ENCODE data around the gene DENND1A. TPM values are rescaled to one million over a fixed set of nuclear protein-coding genes. Genes with fewer than 3 reads are reported as not detected.

The DENND1A gene
- total RNA-seq, 2 experiments from 2014 or later: 23.7 to 29.5 TPM

DNA sequence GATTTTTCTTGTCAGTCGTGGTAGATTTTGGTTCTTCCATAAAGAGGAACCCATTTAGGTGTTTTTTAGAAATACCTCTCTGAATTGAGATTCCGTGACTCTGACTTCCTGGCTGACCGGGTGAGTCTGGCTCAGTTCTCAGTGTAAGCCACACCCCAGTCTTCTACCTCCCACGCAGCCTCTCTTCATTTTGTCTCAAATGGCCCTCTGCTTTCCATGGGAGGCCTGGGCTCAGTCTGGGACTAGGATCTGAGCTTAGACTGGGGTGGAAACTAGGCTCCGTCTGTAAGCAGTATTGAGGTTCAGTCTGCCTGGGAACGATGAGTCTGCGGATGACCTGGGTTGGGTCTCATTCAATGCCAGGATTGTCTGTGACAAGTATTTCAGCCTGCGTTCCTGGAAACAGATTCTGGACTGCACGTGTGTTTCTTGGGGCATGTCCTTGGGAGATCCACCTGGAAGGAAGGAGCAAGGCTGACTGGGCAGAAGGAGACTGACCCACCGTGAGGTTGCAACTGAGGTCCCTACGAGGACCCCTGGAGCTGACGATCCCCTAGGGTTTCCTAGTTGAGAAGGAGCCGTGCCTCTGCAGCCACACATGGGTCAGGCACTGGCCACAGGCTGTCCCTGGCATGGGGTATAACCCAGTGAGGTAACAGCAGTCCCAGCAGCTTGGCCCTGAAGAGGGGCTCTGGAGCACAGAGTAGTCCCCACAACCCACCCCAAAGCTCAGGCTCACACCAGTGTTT, 586.3 kb downstream of the DENND1A start:
- peaks cover 29% of the 10 kb centered on the region for H3K4me1 Mint-ChIP-seq
- intact Hi-C loops (cut with DNase I, micrococcal nuclease): loop anchor here in 1 of 2 experiments (5.0 to 10.0 kb wide), 2 partner anchors 349 to 516 kb away; partner anchors contain the start of gene PDCL
- H3K27me3 Mint-ChIP-seq: no peaks in the 10 kb centered on the region
- POLR2A ChIA-PET: no interaction called here
- H3K36me3 Mint-ChIP-seq (ENCODE audit: low read depth): no peaks in the 10 kb centered on the region
- CTCF ChIA-PET: interaction anchor here (0.6 to 0.7 kb wide), 2 partner anchors 251 to 960 kb away, joined by 3 read pairs; no protein-coding TSS in a partner anchor
- no peak for ATAC-seq
- H3K4me3 Mint-ChIP-seq: no peak overlapping the region
- DNase-seq: no peak
- H3K9me3 Mint-ChIP-seq (ENCODE audit: low read depth): no peaks in the 10 kb centered on the region
- no peak overlapping the region for H3K27ac Mint-ChIP-seq

DNA sequence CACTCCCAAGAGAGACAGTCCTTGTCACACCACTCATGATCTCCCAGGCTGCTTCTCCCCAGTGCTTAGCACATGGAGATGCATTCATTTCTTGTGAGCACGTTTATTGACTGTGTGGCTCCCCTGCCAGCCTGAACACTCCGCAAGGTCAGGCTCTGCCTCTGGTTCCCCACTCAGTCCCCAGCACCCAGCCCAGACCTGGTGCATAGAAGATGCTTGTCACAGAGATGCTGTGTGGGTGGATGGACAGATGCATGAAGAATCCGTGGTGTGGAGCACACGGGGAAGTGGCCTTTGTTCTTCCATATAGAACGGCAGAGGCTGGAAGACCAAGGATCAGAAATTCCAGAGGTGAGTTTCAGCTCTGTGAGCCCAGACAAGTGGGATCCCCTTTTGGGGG, 587.7 kb downstream of the DENND1A start:
- Mint-ChIP-seq H3K27ac (no peak overlapping the region), H3K9me3 (ENCODE audit: low read depth) (no peaks in the 10 kb centered on the region), H3K36me3 (ENCODE audit: low read depth) (no peaks in the 10 kb centered on the region), H3K4me1 (peaks cover 32% of the 10 kb centered on the region), H3K4me3 (no peak overlapping the region), H3K27me3 (no peaks in the 10 kb centered on the region)
- intact Hi-C loops (cut with DNase I, micrococcal nuclease): loop anchor here in 1 of 2 experiments (5.0 to 10.0 kb wide), 2 partner anchors 347 to 515 kb away; partner anchors contain the start of gene PDCL
- DNase-seq (no peak), ATAC-seq (no peak)
- ChIA-PET POLR2A (no interaction called here), CTCF (interaction anchor here (2.0 kb wide), 1 partner anchor 8 kb away, joined by 14 read pairs; no protein-coding TSS in a partner anchor)

DNA sequence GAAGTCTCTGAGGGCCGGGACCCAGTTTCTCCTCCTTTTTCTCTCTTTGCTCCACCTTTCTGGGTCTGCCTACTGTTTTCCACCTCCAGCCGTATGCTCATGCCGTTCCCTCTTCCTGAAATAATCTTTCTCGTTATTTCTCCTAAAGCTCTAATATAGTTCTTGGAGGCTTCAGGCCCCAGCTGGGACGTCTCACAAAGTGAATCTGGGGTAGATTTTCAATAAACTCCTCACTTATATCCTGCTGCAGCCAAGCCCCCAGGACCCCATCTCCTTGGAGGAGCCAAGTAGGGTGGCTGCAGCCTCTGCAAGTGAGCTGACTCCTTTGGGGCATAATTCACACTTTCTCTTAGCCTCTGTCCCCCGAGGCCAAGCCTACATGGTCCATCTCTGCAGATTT, 588.1 kb downstream of the DENND1A start:
- Mint-ChIP-seq H3K4me1 (peaks cover 32% of the 10 kb centered on the region), H3K4me3 (no peak overlapping the region), H3K27me3 (no peaks in the 10 kb centered on the region), H3K27ac (no peak overlapping the region), H3K9me3 (ENCODE audit: low read depth) (no peaks in the 10 kb centered on the region), H3K36me3 (ENCODE audit: low read depth) (no peaks in the 10 kb centered on the region)
- ChIA-PET POLR2A (no interaction called here), CTCF (interaction anchor here (2.0 kb wide), 1 partner anchor 8 kb away, joined by 14 read pairs; no protein-coding TSS in a partner anchor)
- intact Hi-C loops (cut with DNase I, micrococcal nuclease): loop anchor here in 1 of 2 experiments (5.0 to 10.0 kb wide), 2 partner anchors 347 to 515 kb away; partner anchors contain the start of gene PDCL
- DNase-seq (no peak), ATAC-seq (no peak)

DNA sequence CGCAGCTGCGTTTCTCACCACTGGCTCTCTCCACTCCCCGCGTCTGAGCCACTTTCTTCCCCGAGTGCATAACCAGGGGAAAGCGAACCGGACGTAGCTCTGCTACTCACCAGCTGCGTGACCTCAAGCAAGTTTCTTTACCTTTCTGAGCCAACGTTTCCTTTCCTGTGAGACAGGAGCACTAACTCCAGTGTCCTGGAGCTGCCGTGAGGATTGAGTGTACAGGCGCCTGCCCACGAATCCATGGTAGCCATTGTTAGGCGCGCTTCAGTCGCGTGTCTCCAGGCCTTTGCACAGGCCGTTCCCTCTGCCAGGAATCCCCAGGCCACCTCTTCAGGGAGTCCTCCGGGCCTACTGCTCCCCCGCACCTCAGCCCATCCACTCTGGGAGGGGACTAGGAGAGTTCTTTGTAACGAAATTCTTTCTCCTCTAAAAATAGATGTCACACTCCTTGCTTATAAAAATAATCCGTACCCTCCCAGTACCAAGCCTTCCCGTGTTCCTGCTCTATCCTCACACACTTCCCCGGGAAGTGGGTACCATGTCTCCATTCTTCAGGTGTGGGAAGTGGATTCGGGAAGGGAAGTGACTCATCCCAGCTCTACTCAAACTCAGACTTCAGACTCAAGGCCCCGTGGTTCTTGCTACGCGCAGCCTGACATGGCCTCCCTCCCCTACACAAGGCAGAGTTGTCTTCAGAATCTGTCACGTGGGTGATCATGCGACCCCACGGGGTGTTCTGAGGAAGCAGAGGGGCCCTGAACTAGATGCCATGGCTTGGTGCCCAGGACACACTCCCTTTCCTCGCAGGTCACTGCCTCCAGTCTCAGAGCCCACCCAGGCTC, 590.0 kb downstream of the DENND1A start:
- DNase-seq (peak; percentile 81), ATAC-seq (peak; percentile 65)
- no peaks in the 10 kb centered on the region for H3K36me3 Mint-ChIP-seq (ENCODE audit: low read depth)
- H3K4me1 Mint-ChIP-seq: peaks cover 35% of the 10 kb centered on the region
- peak overlapping the region; percentile 99 for H3K27ac Mint-ChIP-seq
- intact Hi-C loops (cut with DNase I, micrococcal nuclease): loop anchor here (1.0 to 10.0 kb wide), 9 partner anchors 17 to 533 kb away; partner anchors contain the start of genes STRBP (in 2 of the 2) and PDCL (in 1 of the 2)
- H3K27me3 Mint-ChIP-seq: no peaks in the 10 kb centered on the region
- CTCF ChIA-PET: interaction anchor here (0.5 to 1.8 kb wide), 8 partner anchors 10 to 1075 kb away, joined by 3 to 6 read pairs (median 3); partner anchors contain the start of gene PSMB7
- POLR2A ChIA-PET: interaction anchor here (0.7 to 1.3 kb wide), 3 partner anchors 17 to 71 kb away, joined by 3 to 20 read pairs (median 3); no protein-coding TSS in a partner anchor
- peak overlapping the region; percentile 62 for H3K4me3 Mint-ChIP-seq
- no peaks in the 10 kb centered on the region for H3K9me3 Mint-ChIP-seq (ENCODE audit: low read depth)

DNA sequence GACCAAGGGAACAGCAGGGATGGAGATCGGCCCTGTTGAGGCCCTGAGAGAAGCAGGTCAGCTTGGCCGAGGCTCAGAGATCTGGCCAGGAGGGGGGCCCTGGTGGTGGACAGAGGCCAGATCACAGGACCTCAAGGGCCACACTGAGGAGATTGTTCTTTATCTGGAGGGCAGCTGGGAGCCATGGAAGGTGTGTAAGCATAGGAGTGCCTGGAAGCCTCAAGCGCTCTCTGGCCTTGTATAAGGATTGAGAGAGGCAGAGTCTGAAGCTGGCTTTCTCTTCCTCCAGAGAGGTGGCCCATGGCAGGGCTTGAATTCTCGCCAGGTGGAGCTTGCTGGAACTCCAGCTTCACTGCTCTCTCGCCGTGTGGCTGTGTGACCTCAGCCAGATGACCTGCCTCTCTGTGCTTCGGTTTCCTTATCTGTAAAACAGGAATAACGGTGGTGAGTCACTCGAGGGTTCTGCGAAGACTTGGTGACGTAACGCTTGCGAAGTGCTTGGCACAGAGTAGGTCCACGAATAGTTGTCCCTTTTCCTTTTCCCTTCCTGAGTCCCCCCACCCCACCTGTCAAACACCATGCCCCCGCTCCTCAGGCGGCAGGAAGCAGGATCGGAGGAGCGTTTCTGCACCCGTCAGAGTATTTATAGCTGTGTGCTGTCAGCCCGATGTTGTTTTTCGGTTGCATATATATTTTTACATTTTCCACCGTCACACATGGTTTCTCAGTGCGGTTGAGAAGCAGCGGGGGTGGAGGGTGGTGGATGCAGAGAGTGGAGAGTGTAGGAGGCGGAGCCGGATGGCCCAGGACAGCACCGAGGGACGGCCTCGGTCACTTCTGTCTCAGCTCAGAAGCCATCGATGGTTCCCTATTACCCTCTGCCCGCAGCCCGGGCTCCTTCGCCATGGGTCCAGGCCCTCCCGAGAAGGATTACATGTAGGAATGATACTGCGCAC, 590.9 kb downstream of the DENND1A start:
- H3K9me3 Mint-ChIP-seq (ENCODE audit: low read depth): no peaks in the 10 kb centered on the region
- no peaks in the 10 kb centered on the region for H3K27me3 Mint-ChIP-seq
- ChIA-PET CTCF (interaction anchor here (0.5 to 1.8 kb wide), 10 partner anchors 10 to 1076 kb away, joined by 3 to 6 read pairs (median 4); partner anchors contain the start of gene PSMB7), POLR2A (interaction anchor here (0.7 to 1.3 kb wide), 3 partner anchors 16 to 70 kb away, joined by 3 to 20 read pairs (median 3); no protein-coding TSS in a partner anchor)
- H3K27ac Mint-ChIP-seq: peak overlapping the region; percentile 99
- H3K4me1 Mint-ChIP-seq: peaks cover 35% of the 10 kb centered on the region
- H3K4me3 Mint-ChIP-seq: peak overlapping the region; percentile 62
- ATAC-seq (peak; percentile 75), DNase-seq (peak; percentile 87)
- intact Hi-C loops (cut with DNase I, micrococcal nuclease): loop anchor here (1.0 to 2.0 kb wide), 7 partner anchors 16 to 532 kb away; partner anchors contain the start of gene STRBP (in 2 of the 2)
- H3K36me3 Mint-ChIP-seq (ENCODE audit: low read depth): no peaks in the 10 kb centered on the region

DNA sequence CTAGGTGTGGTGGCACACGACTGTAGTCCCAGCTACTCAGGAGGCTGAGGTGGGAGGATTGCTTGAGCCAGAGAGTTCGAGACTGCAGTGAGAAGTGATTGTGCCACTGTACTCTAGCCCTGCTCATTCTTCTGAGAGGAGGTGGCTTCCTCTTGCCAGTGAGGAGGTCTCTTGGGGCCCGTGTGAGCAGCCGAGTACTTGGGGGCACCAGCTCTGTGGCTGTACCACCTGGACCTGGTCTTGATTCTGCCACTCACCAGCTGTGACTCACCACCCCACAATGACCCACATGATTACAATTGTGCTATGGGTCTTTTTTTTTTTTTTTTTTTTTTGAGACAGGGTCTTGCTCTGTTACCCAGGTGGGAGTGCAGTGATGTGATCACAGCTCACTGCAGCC, 592.0 kb downstream of the DENND1A start:
- ATAC-seq: no peak
- H3K9me3 Mint-ChIP-seq (ENCODE audit: low read depth): no peaks in the 10 kb centered on the region
- peaks cover 36% of the 10 kb centered on the region for H3K4me1 Mint-ChIP-seq
- H3K4me3 Mint-ChIP-seq: no peak overlapping the region
- H3K27ac Mint-ChIP-seq: no peak overlapping the region
- CTCF ChIA-PET: interaction anchor here (1.3 kb wide), 1 partner anchor 18 kb away, joined by 3 read pairs; no protein-coding TSS in a partner anchor
- POLR2A ChIA-PET: interaction anchor here (0.6 kb wide), 1 partner anchor 100 kb away, joined by 3 read pairs; no protein-coding TSS in a partner anchor
- intact Hi-C loops (cut with DNase I, micrococcal nuclease): loop anchor here in 1 of 2 experiments (2.0 kb wide), 1 partner anchor 15 kb away; no protein-coding TSS in a partner anchor
- no peaks in the 10 kb centered on the region for H3K36me3 Mint-ChIP-seq (ENCODE audit: low read depth)
- no peak for DNase-seq
- no peaks in the 10 kb centered on the region for H3K27me3 Mint-ChIP-seq

GRCh38 chr9:123336959-123337358, 593.0 kb downstream of the DENND1A start:
- intact Hi-C loops (cut with DNase I, micrococcal nuclease): no loop called here
- POLR2A ChIA-PET: interaction anchor here (0.7 kb wide), 1 partner anchor 363 kb away, joined by 4 read pairs; no protein-coding TSS in a partner anchor
- no peak for ATAC-seq
- H3K4me1 Mint-ChIP-seq: peaks cover 39% of the 10 kb centered on the region
- CTCF ChIA-PET: no interaction called here
- H3K36me3 Mint-ChIP-seq (ENCODE audit: low read depth): no peaks in the 10 kb centered on the region
- no peaks in the 10 kb centered on the region for H3K9me3 Mint-ChIP-seq (ENCODE audit: low read depth)
- no peaks in the 10 kb centered on the region for H3K27me3 Mint-ChIP-seq
- DNase-seq: no peak
- no peak overlapping the region for H3K4me3 Mint-ChIP-seq
- no peak overlapping the region for H3K27ac Mint-ChIP-seq

DNA sequence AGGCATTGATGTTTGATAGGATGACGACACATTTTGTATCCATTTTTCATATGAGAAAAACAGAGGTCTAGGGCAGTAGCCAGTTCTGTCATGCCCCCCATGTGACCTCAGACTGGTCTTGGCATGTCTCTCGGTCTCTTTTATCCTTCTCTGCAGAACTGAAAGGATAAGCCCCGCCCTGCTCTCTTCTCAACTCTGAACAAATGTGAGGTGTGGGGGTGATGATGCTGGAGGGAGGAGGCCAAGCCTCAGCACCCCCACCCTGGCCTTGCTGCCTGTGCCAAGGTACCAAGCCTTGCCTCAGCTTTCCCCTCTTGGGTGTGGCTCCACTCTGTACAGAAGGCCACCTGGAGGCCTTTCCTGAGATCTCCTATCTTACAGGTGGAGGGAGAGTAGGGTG, 593.5 kb downstream of the DENND1A start:
- Mint-ChIP-seq H3K27ac (no peak overlapping the region), H3K4me3 (no peak overlapping the region), H3K36me3 (ENCODE audit: low read depth) (no peaks in the 10 kb centered on the region), H3K4me1 (peaks cover 38% of the 10 kb centered on the region), H3K9me3 (ENCODE audit: low read depth) (no peaks in the 10 kb centered on the region), H3K27me3 (no peaks in the 10 kb centered on the region)
- no peak for ATAC-seq
- DNase-seq: no peak
- intact Hi-C loops (cut with DNase I, micrococcal nuclease): no loop called here
- ChIA-PET CTCF (no interaction called here), POLR2A (no interaction called here)

GRCh38 chr9:123335986-123336329, 594.0 kb downstream of the DENND1A start:
- Mint-ChIP-seq H3K27ac (peak overlapping the region; percentile 32), H3K4me1 (peaks cover 33% of the 10 kb centered on the region)
- CTCF ChIA-PET: no interaction called here

DNA sequence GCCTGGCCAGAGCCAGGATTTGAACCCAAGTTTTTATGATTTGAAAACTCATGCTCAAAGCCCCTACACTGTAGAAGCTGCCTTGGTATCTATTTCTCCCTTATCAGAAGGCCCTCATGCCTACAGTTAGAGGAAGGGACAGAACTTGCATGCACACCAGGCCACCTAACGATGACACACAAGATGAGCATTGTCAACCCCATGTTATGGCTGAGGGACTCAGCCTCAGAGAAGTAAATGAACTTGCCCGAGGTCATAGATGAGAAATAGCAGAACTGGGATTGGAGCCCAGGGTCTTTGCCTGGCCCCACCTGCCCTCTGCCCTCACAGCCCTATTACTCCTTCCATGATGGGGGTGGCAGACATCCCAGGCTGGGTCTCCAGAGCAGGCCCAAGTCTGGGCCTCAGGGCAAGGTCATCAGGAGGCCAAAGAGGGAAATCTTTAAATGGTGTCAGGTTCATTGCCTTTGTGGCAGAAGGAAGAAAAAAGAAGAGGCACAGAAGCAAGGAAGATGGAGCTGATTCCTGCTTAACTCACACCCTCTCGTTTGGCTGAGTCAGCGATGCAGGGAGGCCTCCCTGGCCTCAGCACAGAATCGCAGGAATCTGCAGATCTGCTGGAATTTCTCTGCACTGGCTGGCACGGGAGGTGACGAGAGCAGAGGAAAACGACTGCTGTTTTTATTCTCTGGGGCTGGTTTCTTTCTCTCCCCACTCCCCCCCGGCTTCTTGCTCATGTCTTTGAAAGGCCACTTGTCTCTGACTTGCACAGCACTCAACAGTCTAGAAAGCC, 594.5 kb downstream of the DENND1A start:
- Mint-ChIP-seq H3K4me1 (peaks cover 28% of the 10 kb centered on the region), H3K27ac (peak overlapping the region; percentile 32), H3K27me3 (no peaks in the 10 kb centered on the region), H3K4me3 (no peak overlapping the region), H3K36me3 (ENCODE audit: low read depth) (no peaks in the 10 kb centered on the region), H3K9me3 (ENCODE audit: low read depth) (no peaks in the 10 kb centered on the region)
- POLR2A ChIA-PET: no interaction called here
- intact Hi-C loops (cut with DNase I, micrococcal nuclease): no loop called here
- no peak for DNase-seq
- ATAC-seq: no peak
- CTCF ChIA-PET: interaction anchor here (0.6 to 1.2 kb wide), 2 partner anchors 11 to 1470 kb away, joined by 3 to 4 read pairs; no protein-coding TSS in a partner anchor

More at GRCh38 chr9:123335986-123336329, 594.0 kb downstream of the DENND1A start:
- intact Hi-C loops (cut with DNase I, micrococcal nuclease): no loop called here
- no peaks in the 10 kb centered on the region for H3K9me3 Mint-ChIP-seq (ENCODE audit: low read depth)
- POLR2A ChIA-PET: no interaction called here
- H3K36me3 Mint-ChIP-seq (ENCODE audit: low read depth): no peaks in the 10 kb centered on the region
- no peak for ATAC-seq
- no peak for DNase-seq
- H3K4me3 Mint-ChIP-seq: no peak overlapping the region
- H3K27me3 Mint-ChIP-seq: no peaks in the 10 kb centered on the region

Measured in activated CD4-positive, alpha-beta T cell treated with anti-CD3 and anti-CD28 coated beads for 36 hours (primary cell).